ENCODE measurements around the gene JMJD7. TPM values are rescaled to one million over a fixed set of nuclear protein-coding genes. Genes with fewer than 3 reads are reported as not detected.

JMJD7 gene
- total and polyA plus RNA-seq, 5 donors from 2014 or later, result 17.0 to 42.2 (median 25.9) TPM

DNA sequence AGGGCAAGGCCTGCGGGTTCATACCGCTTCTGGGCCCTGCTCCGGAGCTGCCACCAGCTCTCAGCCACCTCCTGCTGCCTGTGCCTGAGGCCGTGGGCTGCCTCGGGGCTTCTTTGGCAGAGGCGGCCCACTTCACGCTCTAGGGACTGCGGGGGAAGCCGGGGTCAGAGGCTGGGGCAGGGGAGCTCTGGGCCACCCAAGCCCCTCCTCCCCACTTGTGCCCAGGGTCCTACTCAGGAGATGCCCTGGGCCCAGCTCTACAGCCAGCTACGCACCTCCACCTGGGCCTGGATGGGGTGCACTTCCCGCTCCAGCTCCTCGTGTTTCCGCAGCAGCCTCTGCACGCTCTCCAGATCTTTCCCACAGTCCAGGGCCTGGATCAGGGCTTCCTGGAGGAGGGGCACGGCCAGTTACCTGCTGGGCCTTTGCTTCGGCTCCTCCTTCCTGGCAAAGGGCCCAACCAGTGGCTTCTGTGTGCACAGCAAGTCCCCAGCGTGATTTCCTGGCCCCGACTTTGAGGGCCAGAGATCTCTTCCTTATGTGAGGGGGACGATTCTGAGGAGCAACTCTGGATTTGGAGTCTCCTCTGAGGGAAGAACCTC lies 34.7 kb downstream of the JMJD7 start:
- DNase-seq, result no peak
- Mint-ChIP-seq H3K27ac (no peak overlapping the region), H3K4me3 (no peak overlapping the region), H3K36me3 (no peaks in the 10 kb centered on the region), H3K9me3 (no peaks in the 10 kb centered on the region), H3K4me1 (peaks cover 0 to 5% (median 0%) of the 10 kb centered on the region in 4 donors), H3K27me3 (no peaks in the 10 kb centered on the region)
- Histone ChIP-seq H3K4me3 (ENCODE audit: low read depth, low read length) (no peak overlapping the region), H3K36me3 (ENCODE audit: control insufficient read depth, insufficient read depth, low read length) (no peaks in the 10 kb centered on the region), H3K27ac (ENCODE audit: insufficient read depth, low read length, poor library complexity, severe bottlenecking) (no peak overlapping the region), H3K9me3 (ENCODE audit: control insufficient read depth in 2 of 2, low read length in 2 of 2) (no peaks in the 10 kb centered on the region), H3K27me3 (ENCODE audit: control insufficient read depth, insufficient read depth, low read length) (no peaks in the 10 kb centered on the region), H3K4me1 (ENCODE audit: control insufficient read depth, insufficient read depth, low read length, poor library complexity, severe bottlenecking) (no peaks in the 10 kb centered on the region)
- ATAC-seq (ENCODE audit: low read depth in 2 of 2), result no peak

DNA sequence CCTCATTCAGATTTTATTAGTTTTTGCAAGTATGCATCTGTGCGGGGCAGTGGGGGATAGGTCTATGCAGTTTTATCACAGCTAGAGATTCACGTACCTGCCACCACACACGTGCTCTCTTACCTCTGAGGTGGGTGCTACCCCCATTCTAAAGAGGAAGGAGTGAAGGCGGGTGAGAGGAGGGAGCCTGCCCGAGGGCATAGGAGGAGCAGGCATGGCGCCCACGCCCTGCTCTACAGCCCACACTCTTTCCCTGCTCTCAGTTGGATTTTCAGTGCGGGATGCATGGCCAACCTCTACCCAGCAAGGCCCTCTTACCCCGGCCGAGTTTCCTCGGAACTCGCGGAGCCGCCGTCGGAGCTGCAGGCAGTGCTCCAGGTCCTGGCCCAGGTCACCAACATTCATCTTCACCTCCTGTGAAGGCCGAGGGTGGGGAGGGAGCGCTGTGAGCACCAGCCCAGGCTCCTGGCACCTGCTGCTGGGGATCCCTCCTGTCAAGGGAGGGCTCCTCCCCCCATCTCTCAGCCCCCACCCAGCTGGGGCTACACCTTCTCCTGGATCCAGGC lies 37.7 kb downstream of the JMJD7 start:
- Mint-ChIP-seq H3K4me1 (peaks cover 0 to 3% (median 2%) of the 10 kb centered on the region in 4 donors), H3K36me3 (no peaks in the 10 kb centered on the region), H3K27me3 (no peaks in the 10 kb centered on the region), H3K9me3 (peaks cover 0 to 1% (median 0%) of the 10 kb centered on the region in 7 donors), H3K4me3 (no peak overlapping the region), H3K27ac (no peak overlapping the region)
- Histone ChIP-seq H3K36me3 (ENCODE audit: control insufficient read depth, insufficient read depth, low read length) (no peaks in the 10 kb centered on the region), H3K27ac (ENCODE audit: insufficient read depth, low read length, poor library complexity, severe bottlenecking) (no peak overlapping the region), H3K9me3 (ENCODE audit: control insufficient read depth in 2 of 2, low read length in 2 of 2) (no peaks in the 10 kb centered on the region), H3K27me3 (ENCODE audit: control insufficient read depth, insufficient read depth, low read length) (no peaks in the 10 kb centered on the region), H3K4me3 (ENCODE audit: low read depth, low read length) (no peak overlapping the region), H3K4me1 (ENCODE audit: control insufficient read depth, insufficient read depth, low read length, poor library complexity, severe bottlenecking) (peaks cover 3% of the 10 kb centered on the region)
- DNase-seq, result no peak
- no peak for ATAC-seq (ENCODE audit: low read depth in 2 of 2)

- Histone ChIP-seq H3K27me3 (ENCODE audit: control insufficient read depth, insufficient read depth, low read length) (no peaks in the 10 kb centered on the region), H3K4me3 (ENCODE audit: low read depth, low read length) (no peak overlapping the region), H3K36me3 (ENCODE audit: control insufficient read depth, insufficient read depth, low read length) (no peaks in the 10 kb centered on the region), H3K27ac (ENCODE audit: insufficient read depth, low read length, poor library complexity, severe bottlenecking) (no peak overlapping the region), H3K4me1 (ENCODE audit: control insufficient read depth, insufficient read depth, low read length, poor library complexity, severe bottlenecking) (peaks cover 10% of the 10 kb centered on the region), H3K9me3 (ENCODE audit: control insufficient read depth in 2 of 2, low read length in 2 of 2) (no peaks in the 10 kb centered on the region)
- H3K4me1 Mint-ChIP-seq, result peaks cover 0 to 9% (median 6%) of the 10 kb centered on the region in 4 donors
- no peak overlapping the region for H3K27ac Mint-ChIP-seq
- no peaks in the 10 kb centered on the region for H3K27me3 Mint-ChIP-seq
- H3K36me3 Mint-ChIP-seq, result no peaks in the 10 kb centered on the region
- no peak for ATAC-seq (ENCODE audit: low read depth in 2 of 2)
- H3K4me3 Mint-ChIP-seq, result no peak overlapping the region
- H3K9me3 Mint-ChIP-seq, result peaks cover 0 to 1% (median 0%) of the 10 kb centered on the region in 7 donors
- no peak for DNase-seq
Observed at GRCh38 chr15:41866263-41866703, 38.4 kb downstream of the JMJD7 start.

DNA sequence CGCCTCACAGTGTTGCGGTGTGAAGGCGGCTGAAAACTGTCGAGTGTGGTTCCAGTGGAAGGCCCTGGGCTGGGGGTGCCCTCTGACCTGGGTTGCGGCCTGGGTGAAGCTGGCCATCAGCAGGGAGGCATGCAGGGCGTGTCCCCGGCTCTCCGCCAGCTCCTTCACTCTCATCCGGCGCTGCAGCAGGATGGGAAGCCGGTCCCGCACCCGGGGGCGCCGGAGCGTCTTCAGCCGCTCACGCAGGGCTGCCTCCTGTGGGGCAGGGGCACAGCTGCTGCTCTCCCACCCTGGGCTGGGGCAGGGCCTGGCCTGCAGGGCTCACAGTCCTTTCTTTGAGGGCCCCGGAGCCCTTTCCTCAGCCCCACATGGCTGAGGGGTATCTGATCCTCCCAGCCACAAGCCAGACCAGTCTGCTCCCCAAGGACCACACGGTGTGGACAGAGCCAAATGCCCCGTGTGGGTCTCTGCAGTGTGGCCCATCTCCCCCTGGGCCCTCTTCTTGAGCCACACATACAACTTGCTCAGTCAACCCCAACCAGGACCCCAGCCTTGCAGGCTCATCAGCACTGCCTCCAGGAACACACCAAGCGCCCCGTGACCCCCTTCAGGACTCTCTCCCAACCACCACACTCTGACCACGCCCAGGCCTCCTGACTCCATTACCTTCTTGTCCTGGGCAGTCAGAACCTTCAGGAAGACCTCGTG lies 39.1 kb downstream of the JMJD7 start:
- no peak for DNase-seq
- Histone ChIP-seq H3K36me3 (ENCODE audit: control insufficient read depth, insufficient read depth, low read length) (no peaks in the 10 kb centered on the region), H3K4me1 (ENCODE audit: control insufficient read depth, insufficient read depth, low read length, poor library complexity, severe bottlenecking) (peaks cover 10% of the 10 kb centered on the region), H3K4me3 (ENCODE audit: low read depth, low read length) (no peak overlapping the region), H3K27ac (ENCODE audit: insufficient read depth, low read length, poor library complexity, severe bottlenecking) (no peak overlapping the region), H3K27me3 (ENCODE audit: control insufficient read depth, insufficient read depth, low read length) (no peaks in the 10 kb centered on the region), H3K9me3 (ENCODE audit: control insufficient read depth in 2 of 2, low read length in 2 of 2) (no peaks in the 10 kb centered on the region)
- H3K36me3 Mint-ChIP-seq, result no peaks in the 10 kb centered on the region
- H3K4me1 Mint-ChIP-seq, result peaks cover 0 to 9% (median 6%) of the 10 kb centered on the region in 4 donors
- ATAC-seq (ENCODE audit: low read depth in 2 of 2), result no peak
- peaks cover under 1% of the 10 kb centered on the region for H3K27me3 Mint-ChIP-seq
- peak overlapping the region in 1 of 3 donors; percentile 42 for H3K27ac Mint-ChIP-seq
- no peak overlapping the region for H3K4me3 Mint-ChIP-seq
- H3K9me3 Mint-ChIP-seq, result peaks cover 0 to 1% (median 0%) of the 10 kb centered on the region in 7 donors

GRCh38 chr15:41868321-41868720 lies 40.4 kb downstream of the JMJD7 start:
- Mint-ChIP-seq H3K27me3 (peaks cover 4% of the 10 kb centered on the region), H3K4me1 (peaks cover 0 to 16% (median 6%) of the 10 kb centered on the region in 4 donors), H3K4me3 (no peak overlapping the region), H3K36me3 (no peaks in the 10 kb centered on the region), H3K27ac (no peak overlapping the region), H3K9me3 (peaks cover 0 to 1% (median 0%) of the 10 kb centered on the region in 7 donors)
- no peak for ATAC-seq (ENCODE audit: low read depth in 2 of 2)
- Histone ChIP-seq H3K27ac (ENCODE audit: insufficient read depth, low read length, poor library complexity, severe bottlenecking) (no peak overlapping the region), H3K4me1 (ENCODE audit: control insufficient read depth, insufficient read depth, low read length, poor library complexity, severe bottlenecking) (peaks cover 10% of the 10 kb centered on the region), H3K9me3 (ENCODE audit: control insufficient read depth in 2 of 2, low read length in 2 of 2) (no peaks in the 10 kb centered on the region), H3K27me3 (ENCODE audit: control insufficient read depth, insufficient read depth, low read length) (no peaks in the 10 kb centered on the region), H3K4me3 (ENCODE audit: low read depth, low read length) (no peak overlapping the region), H3K36me3 (ENCODE audit: control insufficient read depth, insufficient read depth, low read length) (no peaks in the 10 kb centered on the region)
- DNase-seq, result no peak

GRCh38 chr15:41869770-41870688 lies 42.1 kb downstream of the JMJD7 start:
- Mint-ChIP-seq H3K4me1 (peaks cover 0 to 16% (median 8%) of the 10 kb centered on the region in 4 donors), H3K9me3 (peaks cover 0 to 1% (median 0%) of the 10 kb centered on the region in 7 donors), H3K36me3 (no peaks in the 10 kb centered on the region), H3K4me3 (peak overlapping the region in 3 of 4 donors; percentile 2 to 76 (median 24)), H3K27me3 (peaks cover 7% of the 10 kb centered on the region), H3K27ac (peak overlapping the region in 2 of 3 donors; percentile 90 to 92)
- Histone ChIP-seq H3K4me1 (ENCODE audit: control insufficient read depth, insufficient read depth, low read length, poor library complexity, severe bottlenecking) (peaks cover 10% of the 10 kb centered on the region), H3K9me3 (ENCODE audit: control insufficient read depth in 2 of 2, low read length in 2 of 2) (no peaks in the 10 kb centered on the region), H3K27me3 (ENCODE audit: control insufficient read depth, insufficient read depth, low read length) (no peaks in the 10 kb centered on the region), H3K27ac (ENCODE audit: insufficient read depth, low read length, poor library complexity, severe bottlenecking) (no peak overlapping the region), H3K4me3 (ENCODE audit: low read depth, low read length) (no peak overlapping the region), H3K36me3 (ENCODE audit: control insufficient read depth, insufficient read depth, low read length) (no peaks in the 10 kb centered on the region)
- ATAC-seq (ENCODE audit: low read depth in 2 of 2) (no peak), DNase-seq (no peak)

DNA sequence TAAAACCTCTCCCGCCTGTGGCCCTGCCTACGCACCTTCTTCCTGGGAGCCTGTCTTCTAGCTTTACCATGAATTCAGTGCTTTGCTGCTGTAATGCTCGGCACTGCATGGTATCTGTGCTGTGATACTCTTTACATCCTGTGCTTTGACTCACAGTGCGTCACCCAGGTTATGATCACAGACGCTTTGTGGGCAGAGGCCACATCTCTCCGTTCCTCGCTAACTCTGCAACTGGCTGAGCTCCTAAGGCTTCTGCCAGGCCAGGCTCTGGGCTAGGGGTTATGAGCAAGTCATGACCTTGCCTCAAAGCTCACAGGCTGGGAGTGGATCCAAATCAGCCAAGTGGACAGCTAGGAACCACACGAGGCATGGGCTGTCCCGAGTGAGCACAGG lies 42.8 kb downstream of the JMJD7 start:
- H3K36me3 Mint-ChIP-seq, result no peaks in the 10 kb centered on the region
- Histone ChIP-seq H3K4me3 (ENCODE audit: low read depth, low read length) (no peak overlapping the region), H3K9me3 (ENCODE audit: control insufficient read depth in 2 of 2, low read length in 2 of 2) (no peaks in the 10 kb centered on the region), H3K27ac (ENCODE audit: insufficient read depth, low read length, poor library complexity, severe bottlenecking) (no peak overlapping the region), H3K4me1 (ENCODE audit: control insufficient read depth, insufficient read depth, low read length, poor library complexity, severe bottlenecking) (peaks cover 10% of the 10 kb centered on the region), H3K27me3 (ENCODE audit: control insufficient read depth, insufficient read depth, low read length) (no peaks in the 10 kb centered on the region), H3K36me3 (ENCODE audit: control insufficient read depth, insufficient read depth, low read length) (no peaks in the 10 kb centered on the region)
- DNase-seq (peak; percentile 15 to 84 (median 59)), ATAC-seq (ENCODE audit: low read depth in 2 of 2) (peak; percentile 80 to 92)
- peaks cover 0 to 1% (median 0%) of the 10 kb centered on the region in 7 donors for H3K9me3 Mint-ChIP-seq
- H3K4me3 Mint-ChIP-seq, result peak overlapping the region in 3 of 4 donors; percentile 2 to 76 (median 24)
- peaks cover 7% of the 10 kb centered on the region for H3K27me3 Mint-ChIP-seq
- peak overlapping the region in 2 of 3 donors; percentile 90 to 92 for H3K27ac Mint-ChIP-seq
- H3K4me1 Mint-ChIP-seq, result peaks cover 0 to 18% (median 8%) of the 10 kb centered on the region in 4 donors
